CD4-positive, alpha-beta T cell treated with Interleukin-15 for 4 hours (primary cell): ENCODE results near the gene CFAP46.

Source experiments
- DNase-seq: peaks from one replicate; pipeline ENCODE4 v3.0.0-alpha.2; 2020; ENCODE audit warnings: low spot score

Gene CFAP46

DNA sequence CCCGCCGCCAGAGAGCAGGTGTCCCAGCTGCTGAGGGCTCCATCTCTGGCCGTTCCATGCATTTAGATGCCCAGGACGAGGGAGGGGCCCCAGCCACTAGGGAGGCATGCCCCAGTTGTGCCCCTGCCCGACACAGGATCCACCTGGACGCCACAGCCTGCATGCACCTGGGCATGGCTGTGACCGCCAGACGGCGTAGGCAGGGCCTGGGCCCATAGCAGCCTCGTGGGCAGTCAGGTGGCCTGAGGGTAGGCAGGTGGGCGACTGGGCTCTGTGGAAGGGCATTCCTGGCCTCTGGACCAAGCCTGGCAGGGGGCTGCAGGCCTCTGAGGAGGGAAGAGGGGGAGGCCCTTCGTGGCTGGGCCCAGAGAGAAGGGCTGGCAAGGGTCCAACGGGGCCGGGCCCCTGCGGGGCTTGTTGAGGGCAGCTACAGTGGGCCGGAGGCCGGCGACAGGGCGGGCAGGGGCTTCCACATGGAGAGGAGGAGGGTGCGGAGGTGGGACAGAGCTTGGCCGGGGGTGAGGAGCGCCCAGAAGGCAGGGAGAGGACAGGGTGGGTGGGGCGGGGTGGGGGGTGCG is 80.4 kb downstream of the CFAP46 start:
- no peak for DNase-seq

DNA sequence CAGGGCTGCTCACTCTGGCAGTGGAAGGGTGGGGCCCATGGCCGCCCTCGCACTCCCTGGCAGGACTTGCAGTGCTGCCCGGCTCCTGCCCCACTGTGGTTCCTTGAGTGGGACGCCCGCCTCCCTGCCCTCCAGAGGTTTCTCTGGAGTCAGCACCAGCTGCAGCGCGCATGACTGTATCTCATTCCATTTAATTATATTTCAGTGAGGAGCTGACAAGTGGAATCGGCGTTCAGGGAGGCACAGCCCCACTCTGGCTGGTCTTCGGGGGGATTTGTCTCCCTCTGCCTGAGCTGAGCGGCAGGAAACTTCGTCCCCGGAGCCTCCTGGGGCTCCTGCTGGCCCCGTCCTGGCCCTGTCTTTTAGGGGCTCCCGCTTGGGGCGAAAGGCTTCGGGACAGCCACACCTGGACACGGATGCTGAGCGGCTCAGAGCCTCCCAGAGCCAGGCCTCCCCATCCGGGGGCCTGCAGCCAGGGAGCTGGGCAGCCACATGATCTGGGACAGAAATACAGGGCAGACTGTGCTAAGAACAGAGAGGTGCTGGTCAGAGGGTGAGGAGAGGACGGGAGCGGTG is 81.2 kb downstream of the CFAP46 start:
- no peak for DNase-seq

DNA sequence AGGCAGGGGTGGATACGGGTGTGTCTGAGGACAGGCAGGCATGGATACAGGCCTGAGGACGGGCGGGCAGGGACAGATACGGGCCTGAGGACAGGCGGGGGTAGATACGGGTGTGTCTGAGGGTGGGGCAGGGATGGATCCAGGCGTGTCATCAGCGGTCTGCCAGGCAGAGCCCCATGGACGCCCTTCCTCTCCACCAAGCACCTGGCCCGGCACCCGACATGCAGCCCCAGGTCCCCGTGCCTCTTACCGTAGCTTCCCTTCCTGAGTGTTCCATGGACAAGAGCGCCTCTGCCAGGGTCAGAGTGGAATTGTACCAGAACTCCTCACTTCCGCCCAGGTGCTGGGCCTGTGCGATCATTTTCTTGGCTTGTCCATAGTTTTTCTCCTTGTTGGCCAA is 81.8 kb downstream of the CFAP46 start:
- DNase-seq: no peak

DNA sequence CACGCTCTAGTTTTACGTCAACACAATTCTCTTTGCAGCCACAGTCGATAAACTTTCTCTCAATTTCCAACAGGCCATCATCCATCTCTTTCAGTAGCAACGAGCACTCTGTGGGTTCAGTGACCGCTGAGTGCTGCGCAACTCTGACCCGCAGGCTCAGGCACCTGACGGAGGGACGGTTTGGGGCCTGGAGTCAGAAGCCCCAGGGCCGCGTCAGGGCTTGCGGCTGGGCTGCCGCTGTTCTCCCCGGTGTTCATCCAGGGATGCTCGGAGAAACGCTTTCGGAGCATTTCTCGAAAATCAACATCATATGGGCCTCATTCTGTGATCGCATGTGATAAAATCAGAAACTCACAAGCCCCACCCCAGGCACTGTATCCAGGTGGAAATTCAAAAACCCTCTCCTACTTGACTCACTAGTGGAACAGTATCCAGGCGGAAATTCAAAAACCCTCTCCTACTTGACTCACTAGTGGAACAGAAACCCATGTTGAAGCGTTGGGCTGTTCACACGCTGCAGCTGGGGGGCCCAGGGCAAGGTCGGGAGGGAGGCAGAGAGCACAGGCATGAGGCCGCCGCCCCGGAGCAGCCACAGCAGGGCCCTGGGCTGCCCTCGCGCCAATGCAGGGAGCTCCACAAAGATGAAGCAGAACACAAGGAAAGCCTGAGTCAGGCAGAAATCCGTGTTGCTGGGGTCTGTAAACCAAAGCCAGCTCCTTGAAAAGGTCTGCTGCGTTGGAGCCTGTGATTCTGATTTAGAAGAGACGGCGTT is 83.1 kb downstream of the CFAP46 start:
- DNase-seq: no peak

DNA sequence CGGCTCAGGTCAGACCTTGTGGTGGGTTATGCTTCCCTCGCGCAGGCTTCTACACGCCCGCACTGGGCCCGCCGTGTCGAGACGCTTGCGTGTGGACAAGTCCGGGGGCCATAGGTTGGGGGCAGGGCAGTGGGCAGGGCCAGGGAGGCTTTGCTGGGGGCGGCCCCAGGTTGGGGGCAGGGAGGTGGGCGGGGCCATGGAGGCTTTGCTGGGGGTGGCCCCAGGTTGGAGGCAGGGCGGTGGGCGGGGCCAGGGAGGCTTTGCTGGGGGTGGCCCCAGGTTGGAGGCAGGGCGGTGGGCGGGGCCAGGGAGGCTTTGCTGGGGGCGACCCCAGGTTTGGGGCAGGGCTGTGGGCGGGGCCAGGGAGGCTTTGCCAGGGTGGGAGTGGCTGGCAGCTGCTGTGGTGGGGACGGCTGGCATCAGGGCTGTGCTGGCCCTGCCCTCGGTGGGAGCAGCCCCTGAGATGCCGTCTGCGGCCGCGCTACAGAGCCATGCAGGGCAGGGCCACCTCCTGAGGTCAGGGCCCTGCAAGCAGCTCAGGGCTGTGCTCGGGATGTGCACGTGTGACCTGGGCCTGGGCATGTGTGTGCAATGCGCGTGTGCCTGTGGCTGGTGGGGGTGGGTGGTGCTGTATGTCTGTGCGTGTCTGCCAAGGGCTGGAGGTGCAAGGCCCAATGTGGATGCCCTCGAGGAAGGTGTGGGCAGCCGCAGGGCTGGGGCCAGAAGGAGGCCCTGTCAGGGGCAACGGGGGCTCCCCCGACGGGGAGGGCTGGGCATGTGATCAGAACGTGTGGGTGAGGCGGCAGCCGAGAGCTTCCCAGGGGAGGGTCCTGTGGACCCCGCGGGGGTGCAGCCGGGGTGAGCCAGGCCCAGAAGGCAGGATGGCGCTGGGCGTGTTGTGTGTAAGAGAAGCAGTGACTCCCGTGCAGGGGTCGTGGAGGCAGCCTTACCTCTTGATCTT is 84.0 kb downstream of the CFAP46 start:
- no peak for DNase-seq

DNA sequence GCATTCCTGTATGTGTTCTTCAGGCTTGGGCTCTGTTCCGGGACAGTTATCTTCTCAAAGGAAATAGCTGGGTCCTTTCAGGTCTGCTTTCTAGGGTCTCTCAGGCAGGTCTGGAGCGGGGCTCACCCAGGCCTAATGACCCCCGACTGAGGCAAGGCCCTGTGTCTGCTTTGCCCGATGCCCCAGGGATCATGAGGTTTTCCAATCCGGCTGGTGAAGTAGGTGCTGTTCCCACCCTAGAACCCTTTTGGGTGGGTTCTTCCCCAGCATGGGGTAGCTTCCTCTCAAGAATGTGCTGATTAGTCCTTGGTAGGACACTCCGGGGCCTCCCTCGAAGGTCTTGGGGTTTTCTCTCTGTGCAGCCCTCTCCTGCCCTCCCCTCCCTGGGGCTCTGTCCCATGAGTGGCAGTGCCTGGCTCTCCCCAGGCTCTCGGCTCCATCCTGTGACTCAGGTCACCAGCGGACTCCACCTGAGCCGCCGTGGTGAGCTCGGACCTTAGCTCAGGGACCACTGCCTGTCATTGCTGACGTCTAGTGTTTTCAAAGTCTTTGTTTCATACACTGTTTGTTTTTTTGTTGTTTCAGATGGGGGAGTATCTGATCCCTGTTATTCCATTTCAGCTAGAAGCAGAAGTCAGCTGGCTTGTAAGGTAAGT is 85.4 kb downstream of the CFAP46 start:
- no peak for DNase-seq

DNA sequence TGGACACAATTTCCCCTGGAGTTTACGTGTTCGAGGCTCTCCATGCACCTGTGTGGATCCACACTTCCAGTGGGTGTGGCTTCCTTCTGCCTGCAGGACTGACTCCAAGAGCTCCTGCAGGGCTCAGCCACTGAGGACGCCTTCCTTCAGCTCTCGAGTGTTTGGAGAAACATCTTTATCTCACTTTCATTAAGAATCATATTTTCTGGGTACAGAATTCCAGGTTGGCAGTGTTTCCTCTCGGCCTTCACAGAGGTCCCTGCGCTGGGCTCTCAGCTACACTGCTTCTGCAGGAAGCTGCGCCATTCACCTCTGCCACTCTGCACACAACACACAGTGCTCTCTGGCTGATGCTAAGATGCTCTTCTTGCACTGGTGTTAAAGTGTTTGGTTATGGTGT is 86.5 kb downstream of the CFAP46 start:
- DNase-seq: no peak

DNA sequence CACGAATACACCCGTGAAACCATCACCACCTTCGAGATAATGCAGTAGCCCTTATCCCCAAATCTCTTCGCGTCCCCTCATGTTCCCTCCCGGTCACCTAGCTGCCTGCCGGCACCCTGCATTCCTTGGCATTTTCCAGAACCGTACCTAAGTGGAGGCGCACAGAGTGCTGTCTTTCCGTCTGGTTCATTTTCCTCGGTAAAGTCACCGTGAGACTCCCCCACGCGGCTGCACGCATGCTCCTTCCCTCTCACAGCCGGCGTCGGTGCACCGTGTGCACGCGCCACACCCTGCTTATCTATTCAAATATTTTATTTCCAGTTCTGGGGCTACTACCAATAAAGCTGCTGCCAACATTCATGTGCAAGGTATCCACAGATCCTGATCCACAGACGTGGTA is 90.9 kb downstream of the CFAP46 start:
- DNase-seq: no peak

DNA sequence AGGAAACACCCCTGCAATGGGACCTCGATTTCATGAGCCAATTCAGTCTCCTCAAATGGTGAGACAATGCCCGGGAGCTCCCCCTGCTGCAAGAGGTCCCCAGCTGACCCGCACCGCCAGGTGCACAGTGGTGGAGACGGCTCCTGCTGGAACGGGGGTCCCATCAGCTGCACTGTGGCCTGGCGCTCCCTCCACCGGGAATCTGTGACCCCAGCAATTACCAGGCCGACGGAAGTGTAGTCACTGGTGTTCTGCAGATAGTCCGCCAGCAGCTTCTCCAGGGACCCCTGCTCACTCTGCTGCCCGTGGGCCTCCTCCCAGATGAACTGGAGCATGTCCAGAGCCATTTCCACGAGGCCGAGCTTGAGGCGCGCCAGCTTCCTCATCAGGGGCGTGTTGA is 91.5 kb downstream of the CFAP46 start:
- DNase-seq: no peak

DNA sequence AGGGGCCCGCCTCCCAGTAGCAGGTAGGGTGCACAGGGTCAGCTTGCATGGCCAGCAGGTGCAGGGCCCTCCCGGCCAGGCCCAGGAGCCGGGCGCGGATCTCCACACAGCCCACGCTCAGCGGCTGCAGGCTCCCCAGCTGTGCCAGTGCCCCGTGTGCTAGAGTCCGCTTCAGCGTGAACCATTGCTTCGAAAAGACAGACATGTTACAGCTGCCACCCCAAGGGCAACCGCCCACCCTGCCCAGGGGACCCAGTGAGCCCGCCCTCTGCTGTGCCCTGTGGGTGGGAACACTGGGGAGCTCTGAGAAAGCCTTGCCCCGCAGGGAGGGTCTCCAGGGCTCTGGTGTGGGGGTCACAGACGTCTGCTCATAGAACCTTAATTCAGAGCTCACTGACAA is 92.1 kb downstream of the CFAP46 start:
- DNase-seq: no peak

DNA sequence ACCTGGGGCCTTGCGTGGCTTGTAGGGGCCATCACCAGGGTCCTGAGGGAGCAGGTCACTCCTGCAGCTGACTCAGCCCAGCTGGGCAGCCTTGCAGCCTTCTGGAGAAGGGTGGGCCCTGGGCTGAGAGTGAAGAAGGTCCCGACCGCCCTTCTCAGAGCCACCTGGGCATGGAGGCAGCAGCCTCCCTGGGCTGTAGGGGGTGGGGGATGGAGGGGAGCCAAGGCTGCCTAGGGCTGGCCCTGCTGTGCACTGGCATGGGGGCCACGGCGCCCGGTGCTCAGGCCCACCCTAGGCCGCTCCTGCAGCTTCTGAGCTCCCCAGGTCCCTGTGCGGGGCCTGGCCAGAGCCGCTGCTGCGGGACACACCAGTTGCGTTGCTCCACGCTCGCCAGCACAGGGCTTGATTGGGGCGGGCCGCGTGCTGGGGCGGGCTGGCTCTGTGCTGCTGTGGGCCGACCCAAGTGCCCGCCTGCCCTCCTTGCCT is 92.8 kb downstream of the CFAP46 start:
- DNase-seq: no peak

DNA sequence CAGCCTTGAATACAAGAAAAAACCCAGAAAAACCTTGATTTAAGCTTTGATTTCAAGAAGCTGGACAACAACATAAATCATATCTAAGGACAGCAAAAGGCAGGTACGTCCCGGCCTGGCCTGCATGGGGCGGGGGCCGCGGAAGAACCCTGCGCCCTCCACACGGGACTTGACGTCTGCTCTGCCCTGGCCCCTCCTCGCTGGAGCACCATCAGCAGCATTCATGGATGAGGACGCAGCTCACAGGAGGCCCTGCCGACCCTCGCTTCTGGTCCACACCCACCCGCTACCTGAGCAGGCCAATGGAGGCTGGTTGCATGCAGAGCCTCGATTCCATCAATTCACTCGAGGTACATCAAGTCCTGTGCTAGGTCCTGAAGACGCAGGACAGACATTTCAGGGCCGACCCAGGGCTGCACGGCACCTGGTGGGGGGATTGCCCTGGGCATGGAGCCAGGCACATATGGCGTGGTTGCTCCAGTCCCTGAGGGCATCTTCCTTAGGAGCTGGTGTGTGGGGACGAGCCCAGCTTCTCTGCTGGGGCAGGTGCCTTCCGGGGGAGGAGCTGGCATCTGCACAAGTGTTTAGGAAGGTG is 93.3 kb downstream of the CFAP46 start:
- DNase-seq: no peak

DNA sequence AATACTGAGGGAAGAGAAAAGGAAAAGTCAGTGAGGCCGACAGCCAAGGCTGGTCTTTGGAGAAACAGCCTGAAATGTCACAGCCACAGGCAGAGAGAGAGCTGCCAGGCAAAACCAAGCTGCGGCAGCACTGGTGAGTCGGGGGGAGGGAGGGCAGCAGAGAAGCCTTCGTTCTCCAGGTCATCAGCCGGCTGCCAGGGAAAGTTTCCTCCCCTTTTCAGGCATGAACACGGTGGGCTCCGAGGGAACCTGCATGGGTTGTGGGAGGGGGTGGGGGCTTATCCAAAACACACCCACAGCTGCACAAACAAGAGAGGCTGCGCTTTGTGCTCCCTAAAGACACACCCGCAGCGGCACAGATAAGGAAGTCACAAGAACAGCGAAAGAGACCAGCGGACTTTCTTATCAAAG is 94.1 kb downstream of the CFAP46 start:
- DNase-seq: no peak

DNA sequence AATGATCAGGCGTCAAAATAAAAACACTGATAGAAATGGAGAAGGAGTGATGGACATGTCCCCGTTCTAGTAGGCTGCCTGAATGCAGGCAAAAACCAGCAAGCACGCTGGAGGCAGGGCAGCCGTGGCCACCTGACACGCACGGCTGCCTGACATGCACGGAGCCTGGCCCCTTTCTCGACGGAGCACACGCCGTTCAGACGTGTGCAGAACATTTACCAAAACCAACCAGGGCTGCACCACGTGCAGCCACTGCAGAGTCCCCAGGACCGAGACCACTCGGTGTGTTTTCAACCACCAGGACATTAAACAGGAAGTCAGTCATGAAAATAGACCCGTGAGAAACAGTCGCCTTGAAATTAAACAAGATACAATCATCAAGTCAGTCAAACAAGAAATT is 94.5 kb downstream of the CFAP46 start:
- DNase-seq: no peak

DNA sequence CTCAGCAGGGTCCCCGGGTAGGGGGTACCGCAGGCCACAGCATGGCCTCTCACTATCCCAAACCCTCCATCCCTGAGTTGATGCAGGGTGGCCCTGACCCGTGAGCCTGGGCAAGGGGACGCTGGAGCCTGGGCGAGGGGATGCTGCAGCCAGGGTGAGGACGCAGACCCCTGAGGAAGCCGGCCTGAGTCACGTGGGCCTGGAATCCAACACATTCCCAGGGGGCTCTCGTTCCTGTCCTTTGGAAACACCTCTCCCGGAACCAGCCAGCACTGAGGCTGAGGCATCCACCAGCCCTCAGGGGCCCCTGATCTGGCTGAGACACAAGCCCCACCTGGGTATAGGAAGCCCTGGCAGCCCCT is 95.0 kb downstream of the CFAP46 start:
- no peak for DNase-seq

DNA sequence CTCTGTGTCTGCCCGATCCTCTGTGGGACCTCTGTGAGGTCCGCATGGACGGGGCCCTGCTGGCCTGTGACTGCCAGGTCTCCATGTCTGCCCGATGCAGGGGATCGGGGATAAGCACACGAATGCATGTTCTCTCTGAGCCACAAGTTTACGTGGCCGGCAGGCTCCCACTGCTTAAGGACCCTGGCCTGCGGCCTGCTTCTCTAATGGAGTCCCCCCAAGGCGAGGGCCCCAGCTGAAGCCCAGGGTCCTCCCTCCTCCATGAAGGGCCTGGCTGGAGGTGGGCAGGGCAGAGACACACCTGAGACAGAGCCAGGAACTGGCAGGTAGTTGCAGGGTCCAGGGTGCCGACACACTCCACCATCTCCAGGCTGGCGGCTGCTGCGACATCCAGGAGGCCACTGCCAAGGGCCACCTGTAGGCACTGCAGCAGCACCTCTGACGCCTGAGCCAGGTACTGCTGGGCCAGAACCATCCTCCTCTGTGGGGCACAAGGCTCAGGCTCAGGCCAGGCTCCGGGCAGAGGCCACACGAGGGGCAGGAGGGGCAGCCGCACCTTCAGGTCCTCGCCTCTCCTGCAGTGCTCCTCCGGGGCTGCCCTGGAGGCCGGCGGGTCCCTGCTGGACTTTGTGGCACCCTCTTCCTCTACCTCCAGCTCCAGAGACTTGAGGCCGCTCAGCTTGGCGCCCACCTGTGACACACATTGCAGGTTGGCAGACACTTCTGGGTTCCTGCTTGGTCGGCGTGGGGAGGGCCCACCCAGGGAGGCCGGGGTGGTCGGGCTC is 95.5 kb downstream of the CFAP46 start:
- no peak for DNase-seq

DNA sequence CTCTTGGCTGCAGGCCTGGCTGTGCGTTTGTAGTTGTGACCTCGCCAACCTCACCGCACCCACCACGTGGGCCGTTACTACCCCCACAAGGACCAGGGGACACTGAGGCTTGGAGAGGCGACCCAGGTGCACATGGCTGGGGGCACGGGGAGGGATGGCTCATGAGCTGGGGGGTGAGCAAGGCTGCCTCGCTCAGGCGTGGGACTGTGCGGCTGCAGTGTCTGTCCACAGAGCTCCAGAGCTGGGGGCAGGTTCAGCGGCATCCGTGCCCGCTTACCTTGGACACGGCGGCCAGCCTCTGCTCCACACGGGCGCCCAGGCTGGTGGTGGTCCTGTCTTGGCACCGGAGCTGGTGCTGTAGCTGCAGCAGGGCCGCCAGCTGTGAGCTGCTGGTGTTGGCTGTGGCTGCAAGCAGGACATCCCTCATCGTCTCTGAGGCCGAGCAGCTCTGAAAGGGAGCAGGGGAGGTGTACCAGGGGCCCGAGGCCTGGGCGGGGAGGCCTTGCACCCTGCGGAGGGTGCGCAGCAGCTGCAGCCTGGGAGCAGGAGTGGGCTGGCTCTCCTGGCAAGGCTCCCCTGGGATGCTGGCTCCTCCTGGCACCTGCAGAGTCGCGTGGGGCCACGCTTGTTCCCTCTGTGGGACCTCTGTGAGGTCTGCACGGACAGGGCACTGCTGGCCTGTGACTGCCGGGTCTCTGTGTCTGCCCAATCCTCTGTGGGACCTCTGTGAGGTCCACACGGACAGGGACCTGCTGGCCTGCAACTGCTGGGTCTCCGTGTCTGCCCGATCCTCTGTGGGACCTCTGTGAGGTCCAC is 96.4 kb downstream of the CFAP46 start:
- no peak for DNase-seq

DNA sequence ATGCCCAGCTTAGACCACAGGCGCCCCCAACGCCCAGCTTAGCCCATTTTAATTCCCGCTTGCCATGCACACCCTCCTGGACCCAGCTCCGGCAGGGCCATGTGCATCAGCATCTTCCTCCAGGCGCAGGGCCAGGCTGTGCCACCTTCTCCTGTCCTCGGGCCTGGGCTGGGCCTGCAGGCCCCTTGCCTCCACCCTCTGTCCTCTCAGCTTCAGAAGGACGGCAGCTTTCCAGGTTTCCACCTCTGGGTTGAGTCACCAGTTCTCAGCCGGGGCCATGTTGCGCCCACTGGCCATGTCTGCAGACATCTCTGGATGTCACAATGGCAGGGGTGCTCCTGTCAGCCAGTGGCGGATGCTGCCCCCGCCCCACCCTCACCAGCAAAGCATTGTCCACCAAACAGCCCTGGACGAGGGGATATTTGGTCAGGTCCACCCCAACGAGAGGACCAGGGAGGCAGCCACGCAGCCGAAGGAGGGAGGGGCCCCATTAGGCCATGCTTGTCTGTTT is 97.3 kb downstream of the CFAP46 start:
- DNase-seq: no peak

DNA sequence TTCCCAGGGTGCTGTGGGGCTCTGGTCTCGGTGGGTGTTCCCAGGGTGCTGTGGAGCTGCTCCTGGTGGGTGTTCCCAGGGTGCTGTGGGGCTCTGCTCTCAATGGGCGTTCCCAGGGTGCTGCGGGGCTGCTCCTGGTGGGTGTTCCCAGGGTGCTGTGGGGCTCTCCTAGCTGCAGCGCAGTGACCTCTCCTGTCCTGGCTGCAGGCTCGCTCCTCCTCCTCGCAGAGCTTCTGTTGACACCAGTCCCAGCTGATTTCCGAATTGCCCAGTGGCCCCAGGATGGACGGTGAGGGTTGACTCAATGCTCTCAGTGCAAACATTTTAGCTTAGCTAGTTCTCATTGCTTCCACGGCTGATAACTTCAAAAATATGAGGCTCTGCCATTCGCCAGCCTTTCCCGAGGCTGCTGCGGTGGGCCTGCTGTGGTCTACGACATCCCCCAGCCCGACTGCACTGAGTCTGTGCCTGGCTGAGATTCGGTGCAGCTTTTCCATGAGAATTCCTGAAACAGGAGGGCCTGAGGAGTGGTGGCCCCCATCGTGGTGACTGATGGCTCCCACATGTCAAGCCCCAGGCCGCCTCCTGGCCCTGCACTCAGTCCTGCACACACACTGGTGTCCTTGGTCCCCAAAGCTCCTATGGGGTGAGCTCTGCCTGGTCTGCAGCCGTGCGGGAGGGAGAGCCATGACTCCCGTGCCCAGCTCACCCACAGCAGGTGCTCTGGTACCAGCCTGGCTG is 98.1 kb downstream of the CFAP46 start:
- no peak for DNase-seq
